Body of pancreas (tissue), 4 donors: ENCODE results near the gene FXYD3.

Source experiments
- POLR2A ChIP-seq, 3 donors: fragments of 450-650 bp; IDR thresholded peaks; one replicate each; pipeline ENCODE4 v1.6.1; 2016; ENCODE audit warnings: antibody characterized with exemption in 3 of 3, mild to moderate bottlenecking in 2 of 3
- TF ChIP-seq, protein P1 (sequence below), 7 experiments: fragments of 450-650 bp in 4 of 7; fragments of 200-600 bp in 3 of 7; sonication (generic) in 3 of 7; IDR thresholded peaks; one replicate each; pipeline ENCODE4 v1.5.1; 2016 to 2019; ENCODE audit warnings: antibody characterized with exemption in 7 of 7

DNA sequence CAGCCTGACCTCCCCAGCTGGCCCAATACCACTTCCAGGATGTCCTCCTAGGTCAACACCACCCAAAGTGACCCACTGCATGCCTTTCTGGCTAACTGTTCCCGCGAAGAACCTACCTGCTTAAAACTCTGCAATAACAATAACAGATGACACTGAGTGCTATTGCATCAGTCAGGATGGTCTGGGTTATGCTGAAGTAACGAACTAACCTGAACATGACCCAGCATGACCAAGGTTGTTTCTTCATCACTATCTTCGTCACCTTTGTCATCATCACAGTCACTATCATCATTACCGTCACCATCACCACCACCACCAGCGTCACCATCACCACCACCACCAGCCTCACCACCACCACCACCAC is 10.6 kb upstream of the FXYD3 start:
- TF ChIP-seq POLR2A (IDR thresholded peaks at IDR 0.05), result no peak
- TF ChIP-seq, protein P1, sequence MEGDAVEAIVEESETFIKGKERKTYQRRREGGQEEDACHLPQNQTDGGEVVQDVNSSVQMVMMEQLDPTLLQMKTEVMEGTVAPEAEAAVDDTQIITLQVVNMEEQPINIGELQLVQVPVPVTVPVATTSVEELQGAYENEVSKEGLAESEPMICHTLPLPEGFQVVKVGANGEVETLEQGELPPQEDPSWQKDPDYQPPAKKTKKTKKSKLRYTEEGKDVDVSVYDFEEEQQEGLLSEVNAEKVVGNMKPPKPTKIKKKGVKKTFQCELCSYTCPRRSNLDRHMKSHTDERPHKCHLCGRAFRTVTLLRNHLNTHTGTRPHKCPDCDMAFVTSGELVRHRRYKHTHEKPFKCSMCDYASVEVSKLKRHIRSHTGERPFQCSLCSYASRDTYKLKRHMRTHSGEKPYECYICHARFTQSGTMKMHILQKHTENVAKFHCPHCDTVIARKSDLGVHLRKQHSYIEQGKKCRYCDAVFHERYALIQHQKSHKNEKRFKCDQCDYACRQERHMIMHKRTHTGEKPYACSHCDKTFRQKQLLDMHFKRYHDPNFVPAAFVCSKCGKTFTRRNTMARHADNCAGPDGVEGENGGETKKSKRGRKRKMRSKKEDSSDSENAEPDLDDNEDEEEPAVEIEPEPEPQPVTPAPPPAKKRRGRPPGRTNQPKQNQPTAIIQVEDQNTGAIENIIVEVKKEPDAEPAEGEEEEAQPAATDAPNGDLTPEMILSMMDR (IDR thresholded peaks at IDR 0.05), result no peak
